Uterus (tissue), 4 donors: Measurements from ENCODE around the gene SEL1L2. TPM values are rescaled to one million over a fixed set of nuclear protein-coding genes. Genes with fewer than 3 reads are reported as not detected.

Experiments
- DNase-seq, 2 donors: peaks; one replicate each; pipeline ENCODE4 v3.0.0-alpha.2; 2019 to 2020
- H3K27ac ChIP-seq, 2 donors: fragments of 200-600 bp; sonication (generic); 1 replicate in 1 of 2; 2 replicates in 1 of 2; pipeline ENCODE4 v1.5.1; 2016 to 2018
- H3K27me3 ChIP-seq, 2 donors: fragments of 200-600 bp; sonication (generic); one replicate each; pipeline ENCODE4 v1.5.1; 2018 to 2019; ENCODE audit warnings: control low read depth in 1 of 2
- H3K36me3 ChIP-seq, 2 donors: fragments of 200-600 bp; sonication (generic); one replicate each; pipeline ENCODE4 v1.5.1; 2019; ENCODE audit warnings: control low read depth in 1 of 2
- H3K4me1 ChIP-seq, 2 donors: fragments of 200-600 bp; sonication (generic); one replicate each; pipeline ENCODE4 v1.5.1; 2018 to 2019; ENCODE audit warnings: control low read depth in 1 of 2
- H3K4me3 ChIP-seq, 2 donors: fragments of 200-600 bp; sonication (generic); 1 replicate in 1 of 2; 2 replicates in 1 of 2; pipeline ENCODE4 v1.5.1; 2018 to 2019; ENCODE audit warnings: mild to moderate bottlenecking in 1 of 2
- H3K9me3 ChIP-seq, 2 donors: fragments of 200-600 bp; sonication (generic); one replicate each; pipeline ENCODE4 v1.5.1; 2019; ENCODE audit warnings: control low read depth in 1 of 2
- CTCF ChIP-seq, 4 experiments: fragments of 200-600 bp in 2 of 4; fragments of 450-650 bp in 2 of 4; sonication (generic) in 2 of 4; IDR thresholded peaks; one replicate each; pipeline ENCODE4 v1.5.1; 2016 to 2019; ENCODE audit warnings: antibody characterized with exemption in 4 of 4, mild to moderate bottlenecking in 2 of 4, moderate library complexity in 1 of 4
- POLR2A ChIP-seq, 2 donors: fragments of 450-650 bp; IDR thresholded peaks; one replicate each; pipeline ENCODE4 v1.6.1; 2016; ENCODE audit warnings: antibody characterized with exemption in 2 of 2, mild to moderate bottlenecking in 1 of 2, moderate library complexity in 1 of 2
- intact Hi-C: fragments of 100-400 bp; cut with DNase I; formaldehyde crosslinking; loops from one replicate; pipeline ENCODE4 v1.15.1; 2023; ENCODE audit warnings: low total_unique reads
- small RNA-seq: library from RNA; depleted of rRNA; stranded (forward); fragments of <200 nt; gene quantifications from one replicate; pipeline ENCODE3, GENCODE V24; 2016
- total RNA-seq, 4 donors: library from RNA; depleted of rRNA in 3 of 4; stranded (reverse); fragments of >200 nt in 3 of 4; gene quantifications; one replicate each; pipeline versions ENCODE4 v1.1.0 to v1.2.4, GENCODE V29; 2014 to 2023
- donor health status: DM: yes; HTN: yes; CAD: no.

The SEL1L2 gene
- total RNA-seq, 4 donors from 2014 or later, result 1.0 to 3.8 (median 2.3) TPM

GRCh38 chr20:13809373-13809772 is 181.0 kb downstream of the SEL1L2 start:
- no peak overlapping the region for H3K4me3 ChIP-seq
- H3K9me3 ChIP-seq, result no peaks in the 10 kb centered on the region
- H3K4me1 ChIP-seq, result no peaks in the 10 kb centered on the region
- no peaks in the 10 kb centered on the region for H3K36me3 ChIP-seq
- TF ChIP-seq POLR2A (IDR thresholded peaks at IDR 0.05), result no peak
- TF ChIP-seq CTCF (IDR thresholded peaks at IDR 0.05), result no peak
- no peak overlapping the region for H3K27ac ChIP-seq
- no peaks in the 10 kb centered on the region for H3K27me3 ChIP-seq
- intact Hi-C loops, result no loop called here
- no peak for DNase-seq

DNA sequence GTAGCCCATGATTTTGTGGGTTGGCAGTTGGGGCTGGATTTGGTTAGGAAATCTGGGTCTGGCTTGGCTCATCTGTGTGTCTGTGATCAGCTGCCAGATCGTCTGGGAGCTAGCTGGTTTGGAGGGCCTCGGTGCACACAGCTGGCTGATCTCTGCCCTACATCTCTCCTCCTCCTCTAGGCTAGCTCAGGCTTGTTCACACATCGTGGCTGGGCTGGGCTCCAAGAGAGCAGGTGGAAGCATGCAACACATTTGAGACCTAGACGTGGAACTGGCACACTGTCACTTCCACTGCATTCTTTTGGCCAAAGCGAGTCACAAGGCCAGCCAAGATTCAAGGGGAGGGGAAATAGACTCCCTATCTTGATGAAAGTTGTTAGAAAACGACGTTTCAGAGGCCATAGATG is 189.7 kb downstream of the SEL1L2 start:
- peak overlapping the region; percentile 25 to 35 for H3K27ac ChIP-seq
- H3K36me3 ChIP-seq, result no peaks in the 10 kb centered on the region
- peak; percentile 82 to 83 for DNase-seq
- no peaks in the 10 kb centered on the region for H3K4me1 ChIP-seq
- H3K27me3 ChIP-seq, result no peaks in the 10 kb centered on the region
- intact Hi-C loops, result no loop called here
- no peak for TF ChIP-seq CTCF (IDR thresholded peaks at IDR 0.05)
- no peaks in the 10 kb centered on the region for H3K9me3 ChIP-seq
- H3K4me3 ChIP-seq, result no peak overlapping the region

DNA sequence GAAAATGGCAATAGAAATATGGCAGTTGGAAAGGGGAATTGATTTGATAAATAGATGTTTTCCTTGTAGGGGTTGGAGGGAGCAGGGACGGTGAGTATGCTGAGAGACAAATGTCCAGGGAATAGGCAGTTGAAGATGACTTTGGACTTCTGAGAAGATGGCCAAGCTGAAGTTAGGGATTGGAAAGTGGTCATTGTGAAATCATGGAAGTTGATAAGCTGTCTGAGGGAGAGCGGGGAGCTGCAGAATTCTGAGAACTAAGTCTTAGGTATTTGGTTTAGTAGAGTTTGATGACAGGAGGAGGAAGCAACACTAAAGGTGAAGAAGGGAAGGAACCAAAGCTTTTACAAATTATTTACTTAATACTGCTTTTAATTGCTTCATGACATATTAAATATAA is 190.4 kb downstream of the SEL1L2 start:
- intact Hi-C loops, result no loop called here
- Histone ChIP-seq H3K4me1 (no peaks in the 10 kb centered on the region), H3K27me3 (no peaks in the 10 kb centered on the region), H3K36me3 (no peaks in the 10 kb centered on the region), H3K9me3 (no peaks in the 10 kb centered on the region), H3K27ac (peak overlapping the region; percentile 25 to 35), H3K4me3 (no peak overlapping the region)
- TF ChIP-seq POLR2A (IDR thresholded peaks at IDR 0.05) (no peak), CTCF (IDR thresholded peaks at IDR 0.05) (no peak)
- no peak for DNase-seq

Small RNA genes within 50 kb of the gene (small RNA-seq; reads per million reads assigned to genes)
- gene RNU6-278P (not detected), gene RPS3P1 (not detected)

Other genes with a start within 250 kb of the SEL1L2 start
- gene ESF1, start 205.7 kb downstream of the SEL1L2 start, total RNA-seq, result 10 to 100 TPM in 2 of 4 donors, 1 to 10 TPM in 2; 3.1 to 18.0 (median 13.2) TPM
- 10 to 100 TPM in 3 of 4 donors, 1 to 10 TPM in 1; 8.2 to 38.0 (median 24.3) TPM for gene NDUFAF5, start 205.6 kb downstream of the SEL1L2 start, total RNA-seq
- gene MACROD2, start 4.9 kb upstream of the SEL1L2 start, total RNA-seq, result 10 to 100 TPM in 2 of 4 donors, 1 to 10 TPM in 2; 2.1 to 28.1 (median 12.6) TPM